HL-60 (cell line): ENCODE measurements around the gene ABHD8.

ENCODE experiments used
- DNase-seq, 2 experiments: peaks; one replicate each; pipeline ENCODE4 v3.0.0-alpha.2; 2010 to 2020; ENCODE audit warnings: low read depth in 1 of 2, low spot score in 1 of 2
- H3K27ac ChIP-seq: fragments of 250-450 bp; sonication (Bioruptor Pico); replicated peaks from 2 replicates; pipeline ENCODE4 v1.5.1; 2020; ENCODE audit warnings: mild to moderate bottlenecking, moderate library complexity
- H3K27me3 ChIP-seq: fragments of 250-450 bp; sonication (Bioruptor Pico); 2 replicates; pipeline ENCODE4 v1.5.1; 2021; ENCODE audit warnings: mild to moderate bottlenecking, moderate library complexity; ENCODE audit not compliant: insufficient read depth, poor library complexity, severe bottlenecking
- H3K4me3 ChIP-seq: replicated peaks from 2 replicates; pipeline ENCODE4 v1.5.1; 2011; ENCODE audit warnings: mild to moderate bottlenecking, control low read depth, low read length; ENCODE audit not compliant: insufficient read depth
- GABPA ChIP-seq: IDR thresholded peaks from 2 replicates; pipeline ENCODE4 v1.6.1; 2012; ENCODE audit warnings: low read depth
- POLR2AphosphoS5 ChIP-seq: IDR thresholded peaks from 2 replicates; pipeline ENCODE4 v1.6.1; 2012; ENCODE audit warnings: low read depth
- REST ChIP-seq: IDR thresholded peaks from 2 replicates; pipeline ENCODE4 v1.6.1; 2012; ENCODE audit warnings: low read depth; ENCODE audit not compliant: insufficient replicate concordance
- SPI1 ChIP-seq: IDR thresholded peaks from 2 replicates; pipeline ENCODE4 v1.6.1; 2012; ENCODE audit warnings: low read depth, mild to moderate bottlenecking, borderline replicate concordance
- TF ChIP-seq, protein P1 (sequence below): IDR thresholded peaks from one replicate; pipeline ENCODE4 v1.5.1; 2011; ENCODE audit warnings: low read length, control low read depth, inconsistent platforms; ENCODE audit not compliant: insufficient read depth

ABHD8 gene

GRCh38 chr19:17348700-17349099, 45.5 kb upstream of the ABHD8 start:
- Histone ChIP-seq H3K27me3 (peaks cover 22% of the 10 kb centered on the region), H3K27ac (no peak overlapping the region), H3K4me3 (no peak overlapping the region)
- TF ChIP-seq SPI1 = no peak
- TF ChIP-seq GABPA = no peak
- no peak for TF ChIP-seq POLR2AphosphoS5
- TF ChIP-seq, protein P1, sequence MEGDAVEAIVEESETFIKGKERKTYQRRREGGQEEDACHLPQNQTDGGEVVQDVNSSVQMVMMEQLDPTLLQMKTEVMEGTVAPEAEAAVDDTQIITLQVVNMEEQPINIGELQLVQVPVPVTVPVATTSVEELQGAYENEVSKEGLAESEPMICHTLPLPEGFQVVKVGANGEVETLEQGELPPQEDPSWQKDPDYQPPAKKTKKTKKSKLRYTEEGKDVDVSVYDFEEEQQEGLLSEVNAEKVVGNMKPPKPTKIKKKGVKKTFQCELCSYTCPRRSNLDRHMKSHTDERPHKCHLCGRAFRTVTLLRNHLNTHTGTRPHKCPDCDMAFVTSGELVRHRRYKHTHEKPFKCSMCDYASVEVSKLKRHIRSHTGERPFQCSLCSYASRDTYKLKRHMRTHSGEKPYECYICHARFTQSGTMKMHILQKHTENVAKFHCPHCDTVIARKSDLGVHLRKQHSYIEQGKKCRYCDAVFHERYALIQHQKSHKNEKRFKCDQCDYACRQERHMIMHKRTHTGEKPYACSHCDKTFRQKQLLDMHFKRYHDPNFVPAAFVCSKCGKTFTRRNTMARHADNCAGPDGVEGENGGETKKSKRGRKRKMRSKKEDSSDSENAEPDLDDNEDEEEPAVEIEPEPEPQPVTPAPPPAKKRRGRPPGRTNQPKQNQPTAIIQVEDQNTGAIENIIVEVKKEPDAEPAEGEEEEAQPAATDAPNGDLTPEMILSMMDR = no peak
- no peak for TF ChIP-seq REST
- no peak for DNase-seq

GRCh38 chr19:17347877-17348276, 44.7 kb upstream of the ABHD8 start:
- H3K27me3 ChIP-seq = peaks cover 22% of the 10 kb centered on the region
- H3K4me3 ChIP-seq = no peak overlapping the region
- TF ChIP-seq SPI1 (no peak), REST (no peak)
- DNase-seq = no peak
- no peak overlapping the region for H3K27ac ChIP-seq

GRCh38 chr19:17347361-17347760, 44.1 kb upstream of the ABHD8 start:
- no peak for TF ChIP-seq GABPA
- TF ChIP-seq REST = no peak
- TF ChIP-seq SPI1 = no peak
- TF ChIP-seq, protein P1 = no peak
- no peak for TF ChIP-seq POLR2AphosphoS5
- no peak overlapping the region for H3K4me3 ChIP-seq
- DNase-seq = no peak
- H3K27ac ChIP-seq = no peak overlapping the region
- H3K27me3 ChIP-seq = peaks cover 22% of the 10 kb centered on the region
